ENCODE measurements around the gene EXT2.

EXT2 gene

DNA sequence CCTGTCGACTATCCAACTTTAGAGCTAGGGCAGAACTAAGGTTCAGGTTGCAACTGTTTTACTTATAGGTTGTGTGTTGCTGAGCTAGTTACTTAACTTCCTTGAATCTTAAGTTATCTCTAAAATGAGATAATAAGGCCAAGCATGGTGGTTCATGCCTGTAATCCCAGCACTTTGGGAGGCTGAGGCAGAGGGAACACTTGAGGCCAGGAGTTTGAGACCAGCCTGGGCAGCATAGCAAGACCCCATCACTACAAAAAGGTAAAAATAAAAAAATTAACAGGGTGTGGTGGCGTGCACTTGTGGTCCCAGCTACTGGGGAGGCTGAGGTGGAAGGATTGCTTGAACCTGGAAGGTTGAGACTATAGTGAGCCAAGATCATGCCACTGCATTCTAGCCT is 27.3 kb upstream of the EXT2 start:
- H2AFZ ChIP-seq (ENCODE audit: low read depth, low read length), result no peak overlapping the region
- peaks cover 5% of the 10 kb centered on the region for H3K9me3 ChIP-seq (ENCODE audit: low read length)
- H3K27me3 ChIP-seq (ENCODE audit: insufficient read depth, low read length), result peaks cover 33% of the 10 kb centered on the region
- H3K4me1 ChIP-seq (ENCODE audit: insufficient read depth, low read length), result peaks cover 4% of the 10 kb centered on the region
- H3K36me3 ChIP-seq (ENCODE audit: insufficient read depth, low read length), result no peaks in the 10 kb centered on the region
- H3K4me3 ChIP-seq (ENCODE audit: low read length), result no peak overlapping the region

DNA sequence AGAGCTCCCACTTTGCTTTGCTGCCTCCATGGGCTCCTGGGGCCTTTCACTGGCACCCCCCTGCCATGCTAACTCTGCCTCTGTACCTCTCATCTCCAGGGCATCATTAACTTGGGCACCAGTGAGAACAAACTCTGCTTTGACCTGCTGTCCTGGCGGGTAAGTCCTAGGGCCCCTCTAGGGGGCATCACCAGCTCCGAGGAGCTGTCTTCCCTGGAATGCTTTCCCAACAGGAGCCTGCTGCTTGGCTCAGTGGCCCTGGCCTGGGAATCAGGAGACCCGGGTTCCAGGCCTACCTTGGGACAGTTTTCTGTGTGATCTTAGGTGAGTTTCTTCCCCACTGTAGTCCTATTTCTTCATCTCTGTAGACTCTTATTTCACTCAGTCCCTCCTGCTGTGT is 24.3 kb upstream of the EXT2 start:
- Histone ChIP-seq H3K36me3 (ENCODE audit: insufficient read depth, low read length) (no peaks in the 10 kb centered on the region), H3K27me3 (ENCODE audit: insufficient read depth, low read length) (peaks cover 13% of the 10 kb centered on the region), H3K9me3 (ENCODE audit: low read length) (peaks cover 3% of the 10 kb centered on the region), H3K4me1 (ENCODE audit: insufficient read depth, low read length) (peaks cover 7% of the 10 kb centered on the region), H2AFZ (ENCODE audit: low read depth, low read length) (no peak overlapping the region), H3K4me3 (ENCODE audit: low read length) (no peak overlapping the region)

- Histone ChIP-seq H3K4me3 (ENCODE audit: low read length) (no peak overlapping the region), H2AFZ (ENCODE audit: low read depth, low read length) (no peak overlapping the region), H3K36me3 (ENCODE audit: insufficient read depth, low read length) (no peaks in the 10 kb centered on the region), H3K9me3 (ENCODE audit: low read length) (no peaks in the 10 kb centered on the region), H3K4me1 (ENCODE audit: insufficient read depth, low read length) (peaks cover 7% of the 10 kb centered on the region), H3K27me3 (ENCODE audit: insufficient read depth, low read length) (no peaks in the 10 kb centered on the region)
Measured at GRCh38 chr11:44072757-44073658, 22.5 kb upstream of the EXT2 start.

GRCh38 chr11:44078794-44079193 is 16.7 kb upstream of the EXT2 start:
- Histone ChIP-seq H2AFZ (ENCODE audit: low read depth, low read length) (no peak overlapping the region), H3K4me3 (ENCODE audit: low read length) (no peak overlapping the region), H3K27me3 (ENCODE audit: insufficient read depth, low read length) (no peaks in the 10 kb centered on the region), H3K4me1 (ENCODE audit: insufficient read depth, low read length) (peaks cover 7% of the 10 kb centered on the region), H3K36me3 (ENCODE audit: insufficient read depth, low read length) (no peaks in the 10 kb centered on the region), H3K9me3 (ENCODE audit: low read length) (no peaks in the 10 kb centered on the region)

- Histone ChIP-seq H3K9me3 (ENCODE audit: low read length) (no peaks in the 10 kb centered on the region), H3K27me3 (ENCODE audit: insufficient read depth, low read length) (peaks cover under 1% of the 10 kb centered on the region), H2AFZ (ENCODE audit: low read depth, low read length) (no peak overlapping the region), H3K4me3 (ENCODE audit: low read length) (no peak overlapping the region), H3K36me3 (ENCODE audit: insufficient read depth, low read length) (no peaks in the 10 kb centered on the region), H3K4me1 (ENCODE audit: insufficient read depth, low read length) (peaks cover 7% of the 10 kb centered on the region)
Measured at GRCh38 chr11:44079376-44079775, 16.1 kb upstream of the EXT2 start.

- Histone ChIP-seq H2AFZ (ENCODE audit: low read depth, low read length) (no peak overlapping the region), H3K27me3 (ENCODE audit: insufficient read depth, low read length) (peaks cover 3% of the 10 kb centered on the region), H3K4me1 (ENCODE audit: insufficient read depth, low read length) (peaks cover under 1% of the 10 kb centered on the region), H3K36me3 (ENCODE audit: insufficient read depth, low read length) (no peaks in the 10 kb centered on the region), H3K9me3 (ENCODE audit: low read length) (no peaks in the 10 kb centered on the region), H3K4me3 (ENCODE audit: low read length) (no peak overlapping the region)
Measured at GRCh38 chr11:44080951-44081350, 14.5 kb upstream of the EXT2 start.

DNA sequence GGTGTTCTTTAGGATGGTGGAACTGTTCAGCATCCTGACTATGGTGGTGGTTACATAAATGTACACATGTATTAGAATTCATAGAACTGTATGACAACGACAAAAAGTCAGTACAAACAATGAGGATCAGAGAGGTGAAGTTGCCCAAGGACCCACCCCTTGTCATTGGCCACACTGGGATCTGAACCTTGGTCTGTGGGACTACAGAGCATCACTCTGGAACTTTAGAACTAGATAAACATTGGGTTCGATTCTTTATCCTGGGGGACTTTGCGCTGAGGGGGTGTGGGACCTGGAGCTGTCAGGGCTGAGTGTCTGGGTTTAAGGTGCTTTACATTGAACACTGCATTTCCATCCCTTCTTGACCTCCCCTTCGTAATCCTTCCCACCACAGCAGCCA is 12.8 kb upstream of the EXT2 start:
- Histone ChIP-seq H3K4me1 (ENCODE audit: insufficient read depth, low read length) (no peaks in the 10 kb centered on the region), H3K4me3 (ENCODE audit: low read length) (no peak overlapping the region), H3K9me3 (ENCODE audit: low read length) (no peaks in the 10 kb centered on the region), H3K27me3 (ENCODE audit: insufficient read depth, low read length) (peaks cover 3% of the 10 kb centered on the region), H2AFZ (ENCODE audit: low read depth, low read length) (no peak overlapping the region), H3K36me3 (ENCODE audit: insufficient read depth, low read length) (no peaks in the 10 kb centered on the region)

GRCh38 chr11:44083433-44083832 is 12.0 kb upstream of the EXT2 start:
- no peaks in the 10 kb centered on the region for H3K36me3 ChIP-seq (ENCODE audit: insufficient read depth, low read length)
- no peaks in the 10 kb centered on the region for H3K9me3 ChIP-seq (ENCODE audit: low read length)
- peaks cover 3% of the 10 kb centered on the region for H3K27me3 ChIP-seq (ENCODE audit: insufficient read depth, low read length)
- no peak overlapping the region for H3K4me3 ChIP-seq (ENCODE audit: low read length)
- no peaks in the 10 kb centered on the region for H3K4me1 ChIP-seq (ENCODE audit: insufficient read depth, low read length)
- H2AFZ ChIP-seq (ENCODE audit: low read depth, low read length), result no peak overlapping the region

GRCh38 chr11:44083906-44084305 is 11.6 kb upstream of the EXT2 start:
- Histone ChIP-seq H3K9me3 (ENCODE audit: low read length) (no peaks in the 10 kb centered on the region), H3K27me3 (ENCODE audit: insufficient read depth, low read length) (peaks cover 3% of the 10 kb centered on the region), H3K4me3 (ENCODE audit: low read length) (no peak overlapping the region), H3K36me3 (ENCODE audit: insufficient read depth, low read length) (no peaks in the 10 kb centered on the region), H3K4me1 (ENCODE audit: insufficient read depth, low read length) (no peaks in the 10 kb centered on the region), H2AFZ (ENCODE audit: low read depth, low read length) (no peak overlapping the region)

- Histone ChIP-seq H3K4me3 (ENCODE audit: low read length) (no peak overlapping the region), H3K9me3 (ENCODE audit: low read length) (no peaks in the 10 kb centered on the region), H3K27me3 (ENCODE audit: insufficient read depth, low read length) (peaks cover 3% of the 10 kb centered on the region), H3K4me1 (ENCODE audit: insufficient read depth, low read length) (no peaks in the 10 kb centered on the region), H2AFZ (ENCODE audit: low read depth, low read length) (no peak overlapping the region), H3K36me3 (ENCODE audit: insufficient read depth, low read length) (no peaks in the 10 kb centered on the region)
Measured at GRCh38 chr11:44085330-44085729, 10.1 kb upstream of the EXT2 start.

- Histone ChIP-seq H2AFZ (ENCODE audit: low read depth, low read length) (no peak overlapping the region), H3K4me3 (ENCODE audit: low read length) (no peak overlapping the region), H3K4me1 (ENCODE audit: insufficient read depth, low read length) (no peaks in the 10 kb centered on the region), H3K27me3 (ENCODE audit: insufficient read depth, low read length) (peaks cover 14% of the 10 kb centered on the region), H3K36me3 (ENCODE audit: insufficient read depth, low read length) (no peaks in the 10 kb centered on the region), H3K9me3 (ENCODE audit: low read length) (no peaks in the 10 kb centered on the region)
Measured at GRCh38 chr11:44088377-44088776, 7.1 kb upstream of the EXT2 start.

DNA sequence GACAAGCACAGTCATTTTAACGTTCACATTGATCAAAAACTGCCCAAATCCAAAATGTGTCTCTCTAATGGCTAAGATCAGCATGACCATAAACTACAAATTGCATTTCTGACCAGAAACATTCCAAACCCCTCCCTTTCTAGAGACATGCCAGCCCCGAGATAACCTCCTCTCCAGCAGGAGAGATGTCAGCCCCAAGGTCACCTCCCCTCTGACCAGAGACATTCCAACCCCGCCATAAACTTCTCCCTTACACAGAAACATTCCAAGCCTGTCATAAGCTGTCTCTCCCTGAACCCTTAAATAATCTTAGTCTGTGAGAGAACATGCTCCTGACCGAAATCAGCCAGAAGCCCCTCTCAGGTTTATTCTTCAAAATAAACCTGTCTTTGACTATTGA is 6.6 kb upstream of the EXT2 start:
- Histone ChIP-seq H3K4me1 (ENCODE audit: insufficient read depth, low read length) (no peaks in the 10 kb centered on the region), H2AFZ (ENCODE audit: low read depth, low read length) (no peak overlapping the region), H3K27me3 (ENCODE audit: insufficient read depth, low read length) (peaks cover 14% of the 10 kb centered on the region), H3K4me3 (ENCODE audit: low read length) (no peak overlapping the region), H3K9me3 (ENCODE audit: low read length) (no peaks in the 10 kb centered on the region), H3K36me3 (ENCODE audit: insufficient read depth, low read length) (no peaks in the 10 kb centered on the region)

GRCh38 chr11:44090539-44090938 is 4.9 kb upstream of the EXT2 start:
- Histone ChIP-seq H3K27me3 (ENCODE audit: insufficient read depth, low read length) (peaks cover 11% of the 10 kb centered on the region), H3K36me3 (ENCODE audit: insufficient read depth, low read length) (no peaks in the 10 kb centered on the region)

More at GRCh38 chr11:44090539-44090938, 4.9 kb upstream of the EXT2 start:
- H2AFZ ChIP-seq (ENCODE audit: low read depth, low read length), result no peak overlapping the region
- no peak overlapping the region for H3K4me3 ChIP-seq (ENCODE audit: low read length)
- H3K4me1 ChIP-seq (ENCODE audit: insufficient read depth, low read length), result peaks cover 3% of the 10 kb centered on the region
- H3K9me3 ChIP-seq (ENCODE audit: low read length), result no peaks in the 10 kb centered on the region

Measured in neuron (in vitro differentiated cells).